Esophagus squamous epithelium (tissue), 4 donors: Measurements from ENCODE around the gene FOXA2.

Source experiments
- CTCF ChIP-seq, 6 experiments: fragments of 450-650 bp in 4 of 6; fragments of 200-600 bp in 2 of 6; sonication (generic) in 2 of 6; IDR thresholded peaks; one replicate each; pipeline ENCODE4 v1.5.1; 2016 to 2019; ENCODE audit warnings: antibody characterized with exemption in 6 of 6, mild to moderate bottlenecking in 4 of 6, moderate library complexity in 4 of 6
- POLR2A ChIP-seq, 4 donors: fragments of 450-650 bp; IDR thresholded peaks; one replicate each; pipeline ENCODE4 v1.6.1; 2017; ENCODE audit warnings: antibody characterized with exemption in 4 of 4, mild to moderate bottlenecking in 4 of 4, moderate library complexity in 3 of 4

GRCh38 chr20:22554391-22554790 lies 30.0 kb downstream of the FOXA2 start:
- TF ChIP-seq CTCF (IDR thresholded peaks at IDR 0.05): no peak
- no peak for TF ChIP-seq POLR2A (IDR thresholded peaks at IDR 0.05)
